ENCODE data around the gene ZBTB7C. TPM values are rescaled to one million over a fixed set of nuclear protein-coding genes. Genes with fewer than 3 reads are reported as not detected.
"Not testable (repeated sequence)": the region's sequence is repeated elsewhere in the genome, so short reads cannot be mapped to it uniquely, and the experiment has no call there.

The ZBTB7C gene
- 10 to 100 TPM in 1 of 12 donors, 1 to 10 TPM in 10, not detected in 1; 2.5 to 12.5 (median 4.2) TPM for polyA plus RNA-seq (ENCODE audit: insufficient read length in 12 of 12)
- long read RNA-seq, donor 1: 0 reads
- long read RNA-seq, donor 2, full-length matches to known transcripts: 1 of 1 reads
- long read RNA-seq, donor 2, partial matches to known transcripts: 0 of 1 reads
- long read RNA-seq, donor 2, other reads (novel, unspliced or antisense): 0 of 1 reads
- long read RNA-seq, donor 3: 0 reads
- long read RNA-seq, donor 4: 0 reads
- long read RNA-seq, donor 5, full-length matches to known transcripts: 2 of 2 reads
- long read RNA-seq, donor 5, partial matches to known transcripts: 0 of 2 reads
- long read RNA-seq, donor 5, other reads (novel, unspliced or antisense): 0 of 2 reads
- long read RNA-seq, donor 6: 0 reads
- long read RNA-seq, donor 7: 0 reads
- long read RNA-seq, donor 8: 0 reads
- long read RNA-seq, donor 9: 0 reads
- long read RNA-seq, donor 10, full-length matches to known transcripts: 2 of 2 reads
- long read RNA-seq, donor 10, partial matches to known transcripts: 0 of 2 reads
- long read RNA-seq, donor 10, other reads (novel, unspliced or antisense): 0 of 2 reads
- long read RNA-seq, donor 11: 0 reads

- no peak for DNase-seq
Measured at GRCh38 chr18:48408727-48409590, at the start of gene ZBTB7C. Gene ZBTB7C, minus strand, starts transcription at chr18:48409383.

GRCh38 chr18:48456838-48457237 lies 47.7 kb upstream of the ZBTB7C start:
- DNase-seq: no peak

- DNase-seq: no peak
Measured at GRCh38 chr18:48455555-48456478, 46.6 kb upstream of the ZBTB7C start.

GRCh38 chr18:48454261-48454757 lies 45.1 kb upstream of the ZBTB7C start:
- DNase-seq: no peak

GRCh38 chr18:48453330-48454066 lies 44.3 kb upstream of the ZBTB7C start:
- peak; percentile 45 for DNase-seq

- DNase-seq: no peak
Measured at GRCh38 chr18:48452861-48453323, 43.7 kb upstream of the ZBTB7C start.

- no peak for DNase-seq
Measured at GRCh38 chr18:48450685-48451084, 41.5 kb upstream of the ZBTB7C start.

- DNase-seq: peak; percentile 80
Measured at GRCh38 chr18:48446582-48447225, 37.5 kb upstream of the ZBTB7C start.

- DNase-seq: peak; percentile 51
Measured at GRCh38 chr18:48445540-48445939, 36.4 kb upstream of the ZBTB7C start.

- no peak for DNase-seq
Measured at GRCh38 chr18:48442761-48443160, 33.6 kb upstream of the ZBTB7C start.

- peak; percentile 84 for DNase-seq
Measured at GRCh38 chr18:48441405-48441881, 32.3 kb upstream of the ZBTB7C start.

- no peak for DNase-seq
Measured at GRCh38 chr18:48440924-48441323, 31.7 kb upstream of the ZBTB7C start.

- DNase-seq: no peak
Measured at GRCh38 chr18:48436907-48437306, 27.7 kb upstream of the ZBTB7C start.

GRCh38 chr18:48434382-48434781 lies 25.2 kb upstream of the ZBTB7C start:
- not testable (repeated sequence) for DNase-seq

- DNase-seq: no peak
Measured at GRCh38 chr18:48433541-48433940, 24.4 kb upstream of the ZBTB7C start.

GRCh38 chr18:48430150-48430549 lies 21.0 kb upstream of the ZBTB7C start:
- DNase-seq: no peak

GRCh38 chr18:48428475-48429177 lies 19.4 kb upstream of the ZBTB7C start:
- no peak for DNase-seq

- DNase-seq: no peak
Measured at GRCh38 chr18:48422947-48423378, 13.8 kb upstream of the ZBTB7C start.

Data from muscle of arm (tissue), 14 donors.